K562 (cell line): ENCODE measurements around the gene SLC8A2. TPM values are rescaled to one million over a fixed set of nuclear protein-coding genes. Genes with fewer than 3 reads are reported as not detected.
A peak's percentile ranks its signal among the peaks of the same experiment; 100 is the strongest.

Experiments
- ATAC-seq: fragments of 200-7000 bp; cut with Tn5 transposase; 3 replicates; pipeline ENCODE4 v1.9.1; 2020; ENCODE audit warnings: moderate library complexity
- BruUV-seq: library from RNA; stranded (reverse); fragments of 400-500 nt; replicated peaks from 2 replicates; lab custom pipeline; 2021; lab: Mats Ljungman, UMichigan
- CTCF ChIA-PET: fragments of 300-600 bp; formaldehyde crosslinking; extraction: SDS; loops from one replicate; lab custom pipeline; 2021; ENCODE audit warnings: low intra/inter-chr PET ratio; lab: Yijun Ruan, JAX
- POLR2A ChIA-PET: fragments of 300-600, 350-650 bp; sonication (Branson Sonifier 250); formaldehyde crosslinking; extraction: SDS; loops from one replicate; lab custom pipeline; 2021; ENCODE audit warnings: antibody characterized with exemption, inconsistent platforms; lab: Yijun Ruan, JAX
- DNase-seq, 4 experiments: peaks; one replicate each; pipeline versions ENCODE4 v3.0.0 to v3.0.0-alpha.2; 2011 to 2018; ENCODE audit warnings: low spot score in 3 of 4, mixed read lengths in 3 of 4; ENCODE audit errors: extremely low read depth in 1 of 4
- FAIRE-seq: peaks from 2 replicates; lab custom pipeline; 2011; peaks lifted over from hg19 to GRCh38; lab: Jason Lieb, UNC
- H2AFZ ChIP-seq: 2 replicates; pipeline ENCODE4 v1.6.0; 2011; ENCODE audit warnings: low read depth, low read length, control low read depth, inconsistent platforms
- H3K27ac ChIP-seq: fragments of 200-600 bp; 3 replicates; pipeline ENCODE4 v1.8.0; 2011; ENCODE audit warnings: low read depth, mild to moderate bottlenecking, control low read depth, inconsistent platforms, low read length, moderate library complexity, mixed read lengths; ENCODE audit errors: extremely low read depth
- H3K27me3 ChIP-seq, 2 experiments: fragments of 300-600 bp in 1 of 2; 2 replicates in 1 of 2; 3 replicates in 1 of 2; pipeline versions ENCODE4 v1.6.0 to v1.8.0; 2011; ENCODE audit warnings: inconsistent platforms in 2 of 2, low read length in 2 of 2, mild to moderate bottlenecking in 1 of 2, mixed read lengths in 1 of 2, moderate library complexity in 1 of 2; ENCODE audit not compliant: control insufficient read depth in 2 of 2, insufficient read depth in 2 of 2
- H3K36me3 ChIP-seq: fragments of 300-600 bp; 3 replicates; pipeline ENCODE4 v1.8.0; 2011; ENCODE audit warnings: mild to moderate bottlenecking, low read length, inconsistent platforms; ENCODE audit not compliant: control insufficient read depth, insufficient read depth
- H3K4me1 ChIP-seq, 2 experiments: fragments of 200-600 bp in 1 of 2; replicated peaks in 1 of 2; 2 replicates in 1 of 2; 3 replicates in 1 of 2; pipeline versions ENCODE4 v1.5.1 to v1.8.0; 2011; ENCODE audit warnings: inconsistent platforms in 2 of 2, low read length in 2 of 2, mild to moderate bottlenecking in 1 of 2, mixed read lengths in 1 of 2, moderate library complexity in 1 of 2; ENCODE audit not compliant: control insufficient read depth in 2 of 2, insufficient read depth in 2 of 2
- H3K4me2 ChIP-seq: 2 replicates; pipeline ENCODE4 v1.6.1; 2011; ENCODE audit warnings: low read length, control low read depth, inconsistent platforms, mixed read lengths; ENCODE audit not compliant: insufficient read depth
- H3K4me3 ChIP-seq: fragments of 200-600 bp; sonication (generic), shearing (Covaris generic); 2 replicates; pipeline ENCODE4 v1.5.1; 2016; ENCODE audit warnings: control low read depth, inconsistent platforms
- H3K79me2 ChIP-seq: fragments of 200-600 bp; 3 replicates; pipeline ENCODE4 v1.8.0; 2011; ENCODE audit warnings: low read length, inconsistent platforms; ENCODE audit not compliant: control insufficient read depth, insufficient read depth
- H3K9ac ChIP-seq, 2 experiments: 2 replicates each; pipeline versions ENCODE4 v1.6.0 to v1.6.1; 2011; ENCODE audit warnings: low read depth in 2 of 2, low read length in 2 of 2, control low read depth in 1 of 2, inconsistent platforms in 1 of 2, mild to moderate bottlenecking in 1 of 2, mixed read lengths in 1 of 2; ENCODE audit not compliant: insufficient read depth in 1 of 2
- H3K9me1 ChIP-seq: one replicate; pipeline ENCODE4 v1.6.0; 2011; ENCODE audit warnings: inconsistent platforms, mild to moderate bottlenecking, low read length, moderate library complexity; ENCODE audit not compliant: control insufficient read depth, insufficient read depth
- H3K9me3 ChIP-seq: replicated peaks from 2 replicates; pipeline ENCODE4 v1.5.1; 2011; ENCODE audit warnings: low read depth, low read length, inconsistent platforms; ENCODE audit not compliant: control insufficient read depth, insufficient read depth
- H4K20me1 ChIP-seq: replicated peaks from 2 replicates; pipeline ENCODE4 v1.6.1; 2011; ENCODE audit warnings: low read length, inconsistent platforms, mixed read lengths; ENCODE audit not compliant: control insufficient read depth, insufficient read depth
- BRD9 ChIP-seq: fragments of 450-650 bp; IDR thresholded peaks from 2 replicates; pipeline ENCODE4 v1.6.1; 2018; ENCODE audit warnings: low read depth; ENCODE audit not compliant: partially characterized antibody
- CEBPB ChIP-seq: fragments of 450-650 bp; IDR thresholded peaks from 2 replicates; pipeline ENCODE4 v1.6.1; 2016; ENCODE audit warnings: missing genetic modification characterization, missing compliant biosample characterization
- EGR1 ChIP-seq: fragments of 450-650 bp; conservative IDR thresholded peaks from 2 replicates; pipeline ENCODE4 v1.6.1; 2017; ENCODE audit warnings: mild to moderate bottlenecking
- EHMT2 ChIP-seq: fragments of 450-650 bp; IDR thresholded peaks from 2 replicates; pipeline ENCODE4 v1.6.1; 2018; ENCODE audit warnings: antibody characterized with exemption
- ELF4 ChIP-seq: fragments of 450-650 bp; formaldehyde crosslinking; IDR thresholded peaks from 2 replicates; pipeline ENCODE4 v1.4.0; 2022; ENCODE audit warnings: missing genetic modification characterization
- KAT2B ChIP-seq: IDR thresholded peaks from one replicate; pipeline ENCODE4 v1.6.1; 2012; ENCODE audit warnings: low read depth, mild to moderate bottlenecking, control low read depth, inconsistent platforms, low read length, moderate library complexity
- KLF16 ChIP-seq: IDR thresholded peaks from 2 replicates; pipeline ENCODE4 v1.6.1; 2016; ENCODE audit warnings: antibody characterized with exemption
- POLR3G ChIP-seq: IDR thresholded peaks from 2 replicates; pipeline ENCODE4 v1.6.1; 2011; ENCODE audit not compliant: insufficient read length, insufficient replicate concordance; ENCODE audit errors: extremely low read depth
- PRPF4 ChIP-seq: fragments of 200-400 bp; formaldehyde crosslinking; IDR thresholded peaks from one replicate; pipeline ENCODE4 v1.6.1; 2017; ENCODE audit warnings: low read length, low read depth, mild to moderate bottlenecking; ENCODE audit not compliant: insufficient read depth, poor library complexity, severe bottlenecking
- SP1 ChIP-seq: sonication (generic); formaldehyde crosslinking; IDR thresholded peaks from 2 replicates; pipeline ENCODE4 v1.8.1; 2022; ENCODE audit warnings: mild to moderate bottlenecking, missing genetic modification reagents
- WGBS: fragments of 100-300 bp; shearing (Covaris generic); methylation state at CpG from one replicate; pipeline ENCODE4 v1.1.6; 2016; ENCODE audit warnings: low coverage, mixed read lengths; ENCODE audit not compliant: insufficient coverage; ENCODE audit errors: missing lambda C conversion rate; 5-methylcytosine and 5-hydroxymethylcytosine counted together
- in situ Hi-C: fragments of 300-500 bp; cut with MboI; formaldehyde crosslinking; loops from 4 replicates; pipeline ENCODE4 v1.15.0; 2018; ENCODE audit warnings: inconsistent platforms, mixed read lengths
- intact Hi-C: fragments of 100-400 bp; cut with micrococcal nuclease; formaldehyde crosslinking; loops from 2 replicates; pipeline ENCODE4 v1.14.2; 2022
- polyA plus RNA-seq, 8 experiments: library from polyadenylated mRNA; depleted of rRNA in 4 of 8; stranded (reverse) in 5 of 8; unstranded in 3 of 8; fragments of >200 nt; fragmentation: Nextera tagmentation in 2 of 8; fragmentation: Illumina TruSeq in 1 of 8; extraction: Ambion mirVana in 2 of 8; extraction: Trizol in 1 of 8; gene quantifications; 2 replicates each; pipeline versions ENCODE4 v1.2.1 to v1.2.3, GENCODE V29; 2011 to 2014; ENCODE audit warnings: inconsistent platforms in 1 of 8, missing spikeins in 1 of 8
- total RNA-seq, 7 experiments: library from RNA; depleted of rRNA in 6 of 7; stranded (reverse); fragments of >200 nt in 6 of 7; fragmentation: Illumina TruSeq in 2 of 7; extraction: Trizol in 2 of 7; gene quantifications; 2 replicates each; pipeline versions ENCODE4 v1.2.1 to v1.2.3, GENCODE V29; 2011 to 2021; ENCODE audit warnings: low replicate concordance in 1 of 7

Gene SLC8A2
- total and polyA plus RNA-seq, 9 of the 15 experiments (the other 6 are each of a cell fraction or from before 2014, with no cell fraction given), result 0.07 to 0.66 (median 0.24) TPM; not detected in 3

- FAIRE-seq, result no peak
- TF ChIP-seq ELF4 (0 out of 2 replicates have a peak, but pooled peaks have one; percentile 10), KAT2B (no peak), BRD9 (no peak), POLR3G (no peak), CEBPB (0 out of 2 replicates have a peak, but pooled peaks have one; percentile 21), EHMT2 (peak; percentile 43; the same call in 1 of the 2 replicates), KLF16 (no peak), EGR1 (peak; percentile 72), SP1 (CRISPR knock-in tag) (no peak), PRPF4 (no peak)
- no peak for DNase-seq
- BruUV-seq, result no TSS peak
- 2% methylated on average over 5 of the region's 5 CpGs for WGBS
- CTCF ChIA-PET, result no interaction called here
- Histone ChIP-seq H3K9me3 (no peaks in the 10 kb centered on the region), H3K79me2 (no peaks in the 10 kb centered on the region), H3K9ac (no peak overlapping the region), H3K4me2 (no peak overlapping the region), H4K20me1 (peaks cover 7% of the 10 kb centered on the region), H3K27me3 (peaks cover 26 to 66% of the 10 kb centered on the region in 2 experiments; a peak in 4 of 5 replicates), H3K4me1 (peaks cover 0 to 10% of the 10 kb centered on the region in 2 experiments; a peak in 2 of 5 replicates), H3K36me3 (no peaks in the 10 kb centered on the region), H3K9me1 (peaks cover 4% of the 10 kb centered on the region), H3K4me3 (no peak overlapping the region), H3K27ac (no peak overlapping the region), H2AFZ (no peak overlapping the region)
- intact Hi-C loops, result no loop called here
- POLR2A ChIA-PET, result no interaction called here
- no peak for ATAC-seq
- in situ Hi-C loops, result no loop called here
Observed at GRCh38 chr19:47405854-47406417, 65.8 kb downstream of the SLC8A2 start.
